Uterus (tissue), 2 donors: Measurements from ENCODE around the gene SH3TC1.

Experiments used
- CTCF ChIP-seq, 4 experiments: fragments of 200-600 bp in 2 of 4; fragments of 450-650 bp in 2 of 4; sonication (generic) in 2 of 4; IDR thresholded peaks; one replicate each; pipeline ENCODE4 v1.5.1; 2016 to 2019; ENCODE audit warnings: antibody characterized with exemption in 4 of 4, mild to moderate bottlenecking in 2 of 4, moderate library complexity in 1 of 4
- POLR2A ChIP-seq, 2 donors: fragments of 450-650 bp; IDR thresholded peaks; one replicate each; pipeline ENCODE4 v1.6.1; 2016; ENCODE audit warnings: antibody characterized with exemption in 2 of 2, mild to moderate bottlenecking in 1 of 2, moderate library complexity in 1 of 2

- TF ChIP-seq CTCF (IDR thresholded peaks at IDR 0.05) (no peak), POLR2A (IDR thresholded peaks at IDR 0.05) (no peak)
Observed at GRCh38 chr4:8194306-8195242, 4.5 kb upstream of the SH3TC1 start.
